Measurements from ENCODE around the gene CD3D. TPM values are rescaled to one million over a fixed set of nuclear protein-coding genes. Genes with fewer than 3 reads are reported as not detected.

CD3D gene
- total RNA-seq, result not detected in 2 replicates

GRCh38 chr11:118342503-118343161, at the start of gene CD3D:
Gene CD3D (minus strand): TSS chr11:118342705. CDS start chr11:118342607, 98 bp downstream.

GRCh38 chr11:118359295-118359958, 16.9 kb upstream of the CD3D start, which contains the start of gene UBE4A:
Gene UBE4A (plus strand): TSS chr11:118359600. CDS start chr11:118365081, 5,481 bp downstream.

GRCh38 chr11:118343981-118344515, 1.5 kb upstream of the CD3D start, which contains the start of gene CD3G:
Gene CD3G (plus strand): TSS chr11:118344344. CDS start chr11:118344424, 80 bp downstream.

GRCh38 chr11:118304568-118305248, 37.8 kb downstream of the CD3D start, which contains the start of gene CD3E:
Gene CD3E (plus strand): TSS chr11:118304730. CDS start chr11:118304953, 223 bp downstream.

Other genes with a start within 250 kb of the CD3D start
- gene SCN4B, start 189.9 kb downstream of the CD3D start, total RNA-seq, result 0.07 TPM in 1 of 2 replicates, not detected in the other
- 0.03 and 0.13 TPM in 2 replicates for gene SCN2B, start 166.1 kb downstream of the CD3D start, total RNA-seq
- not detected in 2 replicates for gene JAML, start 117.7 kb downstream of the CD3D start, total RNA-seq
- 0.59 and 1.7 TPM in 2 replicates for gene MPZL3, start 90.3 kb downstream of the CD3D start, total RNA-seq
- gene MPZL2, start 78.4 kb downstream of the CD3D start, total RNA-seq, result 0.07 and 0.56 TPM in 2 replicates
- not detected in 2 replicates for gene CD3E, start 38.0 kb downstream of the CD3D start, total RNA-seq
- gene CD3G, start 1.6 kb upstream of the CD3D start, total RNA-seq, result not detected in 2 replicates
- 36.8 and 40.5 TPM in 2 replicates for gene UBE4A, start 16.9 kb upstream of the CD3D start, total RNA-seq
- 26.4 and 37.3 TPM in 2 replicates for gene ATP5MG, start 58.9 kb upstream of the CD3D start, total RNA-seq
- gene KMT2A, start 93.8 kb upstream of the CD3D start, total RNA-seq, result 55.1 and 57.6 TPM in 2 replicates
- gene TTC36, start 184.8 kb upstream of the CD3D start, total RNA-seq, result 1.3 and 2.1 TPM in 2 replicates
- 16.1 and 28.1 TPM in 2 replicates for gene TMEM25, start 188.5 kb upstream of the CD3D start, total RNA-seq
- 17.7 and 22.6 TPM in 2 replicates for gene IFT46, start 223.2 kb upstream of the CD3D start, total RNA-seq
- gene ARCN1, start 229.7 kb upstream of the CD3D start, total RNA-seq, result 165 and 189 TPM in 2 replicates

All from smooth muscle cell of the pulmonary artery (primary cell).